Naive thymus-derived CD8-positive, alpha-beta T cell (primary cell): ENCODE results near the gene KRTAP10-9. TPM values are rescaled to one million over a fixed set of nuclear protein-coding genes. Genes with fewer than 3 reads are reported as not detected.
A peak's percentile ranks its signal among the peaks of the same experiment; 100 is the strongest.
"Not testable (repeated sequence)": the region's sequence is repeated elsewhere in the genome, so short reads cannot be mapped to it uniquely, and the experiment has no call there.

Source experiments
- ATAC-seq, 2 donors: fragments of 150-1000 bp; cut with Tn5 transposase in 1 of 2; sonication (Bioruptor Pico), chemical (Tn5 transposase) in 1 of 2; 1 replicate in 1 of 2; 2 replicates in 1 of 2; pipeline ENCODE4 v1.10.0; 2021; ENCODE audit warnings: mild to moderate bottlenecking in 2 of 2, moderate library complexity in 2 of 2
- POLR2A ChIA-PET: fragments of 350-600 bp; sonication (Branson Sonifier 250); formaldehyde crosslinking; loops from one replicate; lab custom pipeline; 2021; ENCODE audit warnings: antibody characterized with exemption; lab: Charles Lee
- DNase-seq, 10 donors: peaks; one replicate each; pipeline versions ENCODE4 v3.0.0 to v3.0.0-alpha.2; 2020 to 2022
- H3K27ac Mint-ChIP-seq, 10 donors: one replicate each; pipeline ENCODE4 v1.8.0; 2020 to 2022; ENCODE audit warnings: mild to moderate bottlenecking in 10 of 10, mixed read lengths in 10 of 10, moderate library complexity in 4 of 10, inconsistent platforms in 1 of 10
- H3K27me3 Mint-ChIP-seq, 5 donors: one replicate each; pipeline ENCODE4 v1.8.0; 2021 to 2022; ENCODE audit warnings: mixed read lengths in 5 of 5
- H3K36me3 Mint-ChIP-seq, 3 donors: one replicate each; pipeline ENCODE4 v1.8.0; 2020 to 2022; ENCODE audit warnings: mixed read lengths in 3 of 3, mild to moderate bottlenecking in 2 of 3, inconsistent platforms in 1 of 3
- H3K4me1 Mint-ChIP-seq, 4 donors: one replicate each; pipeline ENCODE4 v1.8.0; 2021 to 2022; ENCODE audit warnings: mixed read lengths in 4 of 4
- H3K4me3 Mint-ChIP-seq, 10 donors: one replicate each; pipeline ENCODE4 v1.8.0; 2020 to 2022; ENCODE audit warnings: mild to moderate bottlenecking in 10 of 10, mixed read lengths in 10 of 10, moderate library complexity in 6 of 10, inconsistent platforms in 1 of 10
- H3K9me3 Mint-ChIP-seq, 9 donors: one replicate each; pipeline ENCODE4 v1.8.0; 2020 to 2022; ENCODE audit warnings: mixed read lengths in 9 of 9, mild to moderate bottlenecking in 3 of 9, inconsistent platforms in 1 of 9, moderate library complexity in 1 of 9
- polyA plus RNA-seq, 3 donors: library from polyadenylated mRNA; unstranded; fragments of 300-500 nt; fragmentation: Illumina TruSeq; gene quantifications; one replicate each; pipeline ENCODE4 v1.2.3, GENCODE V29; 2021
- total RNA-seq, 8 experiments: library from RNA in 2 of 8; stranded (reverse) in 2 of 8; gene quantifications; one replicate each; pipeline ENCODE4 v1.2.3 and lab custom pipeline; 2021 to 2026

Gene KRTAP10-9
- total and polyA plus RNA-seq, 5 experiments from 2014 or later = not detected

GRCh38 chr21:44589094-44589493 is 37.8 kb upstream of the KRTAP10-9 start:
- POLR2A ChIA-PET = no interaction called here
- DNase-seq = no peak
- H3K27me3 Mint-ChIP-seq = peaks cover 3 to 24% (median 12%) of the 10 kb centered on the region in 5 donors
- H3K27ac Mint-ChIP-seq = peak overlapping the region in 3 of 10 donors; percentile 20 to 65 (median 42)
- peaks cover 0 to 19% (median 12%) of the 10 kb centered on the region in 4 donors for H3K4me1 Mint-ChIP-seq
- no peak for ATAC-seq
- H3K9me3 Mint-ChIP-seq = no peaks in the 10 kb centered on the region
- H3K4me3 Mint-ChIP-seq = no peak overlapping the region
- H3K36me3 Mint-ChIP-seq = no peaks in the 10 kb centered on the region

- Mint-ChIP-seq H3K27me3 (peaks cover 3 to 20% (median 12%) of the 10 kb centered on the region in 5 donors), H3K36me3 (no peaks in the 10 kb centered on the region), H3K27ac (peak overlapping the region in 3 of 10 donors; percentile 15 to 65 (median 42)), H3K4me1 (peaks cover 0 to 16% (median 7%) of the 10 kb centered on the region in 4 donors), H3K9me3 (no peaks in the 10 kb centered on the region), H3K4me3 (no peak overlapping the region)
- POLR2A ChIA-PET = no interaction called here
- ATAC-seq = no peak
- DNase-seq = no peak
These were observed 37.1 kb upstream of the KRTAP10-9 start for GRCh38 chr21:44589586-44590305.

- Mint-ChIP-seq H3K4me3 (no peak overlapping the region), H3K36me3 (no peaks in the 10 kb centered on the region), H3K4me1 (peaks cover 0 to 17% (median 9%) of the 10 kb centered on the region in 4 donors), H3K9me3 (no peaks in the 10 kb centered on the region), H3K27ac (no peak overlapping the region), H3K27me3 (peaks cover 3 to 20% (median 10%) of the 10 kb centered on the region in 5 donors)
- ATAC-seq = no peak
- DNase-seq = no peak
- POLR2A ChIA-PET = no interaction called here
These were observed 36.6 kb upstream of the KRTAP10-9 start for GRCh38 chr21:44590311-44590721.

GRCh38 chr21:44590897-44591800 is 35.7 kb upstream of the KRTAP10-9 start:
- Mint-ChIP-seq H3K4me1 (peaks cover 0 to 15% (median 11%) of the 10 kb centered on the region in 4 donors), H3K27me3 (peaks cover 0 to 17% (median 6%) of the 10 kb centered on the region in 5 donors), H3K27ac (peak overlapping the region in 4 of 10 donors; percentile 17 to 49 (median 36))
- DNase-seq, ATAC-seq, H3K36me3 Mint-ChIP-seq, H3K9me3 Mint-ChIP-seq, POLR2A ChIA-PET, H3K4me3 Mint-ChIP-seq: not testable (repeated sequence)

- POLR2A ChIA-PET, H3K4me3 Mint-ChIP-seq, ATAC-seq, DNase-seq, H3K9me3 Mint-ChIP-seq, H3K36me3 Mint-ChIP-seq: not testable (repeated sequence)
- peaks cover 0 to 14% (median 10%) of the 10 kb centered on the region in 4 donors for H3K4me1 Mint-ChIP-seq
- H3K27ac Mint-ChIP-seq = peak overlapping the region in 4 of 10 donors; percentile 17 to 49 (median 36)
- H3K27me3 Mint-ChIP-seq = peaks cover 0 to 13% (median 2%) of the 10 kb centered on the region in 5 donors
These were observed 35.1 kb upstream of the KRTAP10-9 start for GRCh38 chr21:44591801-44592130.

GRCh38 chr21:44592446-44593311 is 34.2 kb upstream of the KRTAP10-9 start, which contains the start of gene KRTAP10-6:
TSS of gene KRTAP10-6 (minus strand) at chr21:44592505. CDS start at chr21:44592484, 21 bp downstream.
- Mint-ChIP-seq H3K27ac (peak within 1 kb of the TSS in 5 of 10 donors; percentile 17 to 61 (median 39)), H3K4me3 (no peak within 1 kb of the TSS), H3K4me1 (peaks cover 0 to 14% (median 10%) of the 10 kb centered on the region in 4 donors), H3K9me3 (no peaks in the 10 kb centered on the region), H3K27me3 (peaks cover 0 to 6% (median 0%) of the 10 kb centered on the region in 5 donors), H3K36me3 (no peaks in the 10 kb centered on the region)
- POLR2A ChIA-PET = no interaction called here
- ATAC-seq (no peak), DNase-seq (no peak)

GRCh38 chr21:44593598-44594405 is 33.1 kb upstream of the KRTAP10-9 start:
- Mint-ChIP-seq H3K27me3 (peaks cover 0 to 6% (median 0%) of the 10 kb centered on the region in 5 donors), H3K36me3 (peaks cover 0 to 9% (median 2%) of the 10 kb centered on the region in 3 donors), H3K27ac (peak overlapping the region in 5 of 10 donors; percentile 31 to 83 (median 60)), H3K4me1 (peaks cover 0 to 14% (median 10%) of the 10 kb centered on the region in 4 donors), H3K9me3 (peaks cover 0 to 10% (median 4%) of the 10 kb centered on the region in 9 donors), H3K4me3 (peak overlapping the region in 1 of 10 donors; percentile 10)
- ATAC-seq (no peak), DNase-seq (no peak)
- POLR2A ChIA-PET = no interaction called here

- peak overlapping the region in 1 of 10 donors; percentile 10 for H3K4me3 Mint-ChIP-seq
- peaks cover 0 to 4% (median 0%) of the 10 kb centered on the region in 5 donors for H3K27me3 Mint-ChIP-seq
- peaks cover 0 to 11% (median 3%) of the 10 kb centered on the region in 3 donors for H3K36me3 Mint-ChIP-seq
- POLR2A ChIA-PET = no interaction called here
- H3K4me1 Mint-ChIP-seq = peaks cover 0 to 14% (median 10%) of the 10 kb centered on the region in 4 donors
- no peak for DNase-seq
- peaks cover 0 to 11% (median 5%) of the 10 kb centered on the region in 9 donors for H3K9me3 Mint-ChIP-seq
- peak overlapping the region in 4 of 10 donors; percentile 43 to 83 (median 66) for H3K27ac Mint-ChIP-seq
- no peak for ATAC-seq
These were observed 32.4 kb upstream of the KRTAP10-9 start for GRCh38 chr21:44594406-44594916.

- ATAC-seq = no peak
- Mint-ChIP-seq H3K27me3 (peaks cover 0 to 9% (median 0%) of the 10 kb centered on the region in 5 donors), H3K36me3 (peaks cover 0 to 11% (median 3%) of the 10 kb centered on the region in 3 donors), H3K4me3 (no peak overlapping the region), H3K4me1 (peaks cover 0 to 16% (median 10%) of the 10 kb centered on the region in 4 donors), H3K9me3 (peaks cover 0 to 11% (median 5%) of the 10 kb centered on the region in 9 donors), H3K27ac (peak overlapping the region in 1 of 10 donors; percentile 48)
- no peak for DNase-seq
- POLR2A ChIA-PET = interaction anchor here (0.8 to 1.3 kb wide), 2 partner anchors 30 to 48 kb away, joined by 3 to 4 read pairs; no protein-coding TSS in a partner anchor
These were observed 31.4 kb upstream of the KRTAP10-9 start for GRCh38 chr21:44595524-44595923.

- H3K9me3 Mint-ChIP-seq = peaks cover 0 to 11% (median 5%) of the 10 kb centered on the region in 9 donors
- POLR2A ChIA-PET = interaction anchor here (0.8 to 1.3 kb wide), 3 partner anchors 23 to 49 kb away, joined by 3 to 4 read pairs (median 3); no protein-coding TSS in a partner anchor
- peaks cover 0 to 16% (median 9%) of the 10 kb centered on the region in 4 donors for H3K4me1 Mint-ChIP-seq
- ATAC-seq (no peak), DNase-seq (no peak)
- H3K27me3 Mint-ChIP-seq = peaks cover 0 to 9% (median 0%) of the 10 kb centered on the region in 5 donors
- H3K36me3 Mint-ChIP-seq = peaks cover 0 to 11% (median 3%) of the 10 kb centered on the region in 3 donors
- no peak overlapping the region for H3K4me3 Mint-ChIP-seq
- H3K27ac Mint-ChIP-seq = peak overlapping the region in 2 of 10 donors; percentile 52 to 60
These were observed 30.7 kb upstream of the KRTAP10-9 start for GRCh38 chr21:44596068-44596725.
